ENCODE results near the gene MAST2.
"Not testable (repeated sequence)": the region's sequence is repeated elsewhere in the genome, so short reads cannot be mapped to it uniquely, and the experiment has no call there.

The MAST2 gene

DNA sequence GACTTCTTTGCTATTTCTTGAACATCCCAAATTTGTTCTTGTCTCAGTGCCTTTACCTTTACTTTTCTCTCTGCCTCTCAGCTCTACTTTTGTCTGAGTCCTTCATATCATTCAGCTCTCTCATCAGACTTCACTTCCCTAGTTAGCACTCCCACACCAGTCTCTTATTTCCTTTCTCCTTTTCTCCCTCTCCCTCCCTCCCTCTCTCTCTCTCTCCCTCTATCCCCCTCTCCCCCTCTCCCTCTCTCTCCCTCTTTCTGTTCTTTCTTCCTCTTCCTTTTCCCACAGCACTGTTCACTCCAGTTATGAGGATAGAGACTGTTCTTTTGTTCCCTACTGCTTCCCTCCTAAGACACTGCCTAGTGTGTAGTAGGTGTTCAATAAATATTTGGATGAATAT lies 154.9 kb downstream of the MAST2 start:
- FAIRE-seq (no peak), DNase-seq (ENCODE audit: insufficient read length) (no peak)
- TF ChIP-seq POLR2AphosphoS5 (IDR thresholded peaks at IDR 0.05; ENCODE audit: low read depth, low read length) = no peak
- TF ChIP-seq POLR2A (IDR thresholded peaks at IDR 0.05; ENCODE audit: low read depth, low read length) = no peak
- TF ChIP-seq TAF1 (IDR thresholded peaks at IDR 0.05; ENCODE audit: borderline replicate concordance, low read depth, low read length) = no peak

DNA sequence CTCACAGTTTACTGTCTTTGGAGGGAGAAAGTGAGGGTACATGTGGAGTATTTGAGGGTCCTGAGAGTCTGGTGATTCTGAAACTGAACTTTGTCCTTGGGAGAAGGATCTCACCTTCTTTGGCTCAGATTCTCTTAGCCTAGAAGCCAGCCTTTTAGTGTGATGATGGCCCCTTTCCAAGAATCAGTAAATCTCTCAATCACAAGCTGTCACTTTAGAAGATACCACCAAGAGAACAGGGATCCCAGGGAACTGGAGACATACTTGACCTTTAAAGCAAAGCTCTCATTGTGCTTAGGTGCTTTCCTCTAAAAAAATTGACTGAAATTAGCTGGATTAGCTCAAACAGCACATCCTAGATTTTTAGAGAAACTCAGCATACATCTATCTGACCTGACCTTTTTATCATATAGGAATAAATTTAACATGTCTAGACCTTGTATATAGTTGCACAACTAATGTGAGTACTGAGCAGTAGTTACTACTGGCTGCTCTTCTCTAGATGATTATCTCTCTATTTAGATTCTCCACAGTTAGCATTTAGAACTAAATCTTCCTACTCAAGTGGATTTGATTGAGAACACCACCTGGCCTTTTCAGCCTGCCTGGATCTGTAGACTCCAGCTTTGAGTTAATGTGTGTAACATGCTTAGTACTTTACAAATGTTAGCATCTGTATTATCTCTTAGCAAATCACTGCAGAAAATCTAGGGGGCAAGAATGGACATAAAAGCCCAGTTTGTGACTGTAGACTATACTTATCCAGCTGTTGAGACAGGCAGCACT lies 157.7 kb downstream of the MAST2 start:
- TF ChIP-seq POLR2A (IDR thresholded peaks at IDR 0.05; ENCODE audit: low read depth, low read length) (no peak), POLR2AphosphoS5 (IDR thresholded peaks at IDR 0.05; ENCODE audit: low read depth, low read length) (no peak), TAF1 (IDR thresholded peaks at IDR 0.05; ENCODE audit: borderline replicate concordance, low read depth, low read length) (no peak)
- FAIRE-seq (no peak), DNase-seq (ENCODE audit: insufficient read length) (no peak)

GRCh38 chr1:45961936-45962335 lies 158.5 kb downstream of the MAST2 start:
- DNase-seq (ENCODE audit: insufficient read length); FAIRE-seq: not testable (repeated sequence)

GRCh38 chr1:45968941-45969666 lies 165.7 kb downstream of the MAST2 start:
- DNase-seq (ENCODE audit: insufficient read length) = no peak
- FAIRE-seq = no peak
- no peak for TF ChIP-seq TAF1 (IDR thresholded peaks at IDR 0.05; ENCODE audit: borderline replicate concordance, low read depth, low read length)

GRCh38 chr1:45969866-45970265 lies 166.5 kb downstream of the MAST2 start:
- DNase-seq (ENCODE audit: insufficient read length) (no peak), FAIRE-seq (no peak)
- TF ChIP-seq POLR2AphosphoS5 (IDR thresholded peaks at IDR 0.05; ENCODE audit: low read depth, low read length) (no peak), TAF1 (IDR thresholded peaks at IDR 0.05; ENCODE audit: borderline replicate concordance, low read depth, low read length) (no peak), POLR2A (IDR thresholded peaks at IDR 0.05; ENCODE audit: low read depth, low read length) (no peak)

- DNase-seq (ENCODE audit: insufficient read length) = no peak
- FAIRE-seq = no peak
These were observed 167.9 kb downstream of the MAST2 start for GRCh38 chr1:45971335-45971734.

DNA sequence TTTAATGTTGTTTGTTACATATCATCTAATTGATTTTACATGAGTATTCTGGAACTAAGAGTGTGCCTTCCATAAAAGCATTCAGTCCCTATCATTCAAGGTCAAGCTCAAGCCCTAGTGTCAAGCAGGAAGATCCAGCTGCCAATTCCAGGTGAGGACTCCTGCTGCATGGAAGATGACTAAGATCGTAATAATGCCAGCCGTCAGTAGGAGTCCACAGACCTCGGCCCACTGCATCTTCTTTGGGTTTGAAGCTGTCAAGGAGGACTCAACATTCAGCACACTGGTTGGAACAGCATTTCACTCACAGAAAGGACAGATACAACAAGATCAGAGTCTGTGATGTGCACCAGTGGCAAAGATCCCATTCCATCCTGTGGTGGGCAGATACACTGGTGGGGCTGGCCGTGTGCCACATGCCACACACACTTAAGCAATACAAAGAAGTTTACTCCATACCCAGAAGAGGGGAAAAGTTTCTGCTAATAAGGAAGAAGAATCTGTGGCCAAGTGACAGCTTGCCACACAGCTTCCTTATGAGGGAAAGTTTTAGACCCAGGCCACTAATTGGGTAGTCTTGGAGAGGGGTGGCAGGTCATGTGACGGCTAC lies 168.6 kb downstream of the MAST2 start:
- no peak for DNase-seq (ENCODE audit: insufficient read length)
- no peak for FAIRE-seq
- TF ChIP-seq POLR2A (IDR thresholded peaks at IDR 0.05; ENCODE audit: low read depth, low read length) (no peak), POLR2AphosphoS5 (IDR thresholded peaks at IDR 0.05; ENCODE audit: low read depth, low read length) (no peak), TAF1 (IDR thresholded peaks at IDR 0.05; ENCODE audit: borderline replicate concordance, low read depth, low read length) (no peak)

More at GRCh38 chr1:45971335-45971734, 167.9 kb downstream of the MAST2 start:
- no peak for TF ChIP-seq TAF1 (IDR thresholded peaks at IDR 0.05; ENCODE audit: borderline replicate concordance, low read depth, low read length)
- no peak for TF ChIP-seq POLR2A (IDR thresholded peaks at IDR 0.05; ENCODE audit: low read depth, low read length)
- TF ChIP-seq POLR2AphosphoS5 (IDR thresholded peaks at IDR 0.05; ENCODE audit: low read depth, low read length) = no peak

DNA sequence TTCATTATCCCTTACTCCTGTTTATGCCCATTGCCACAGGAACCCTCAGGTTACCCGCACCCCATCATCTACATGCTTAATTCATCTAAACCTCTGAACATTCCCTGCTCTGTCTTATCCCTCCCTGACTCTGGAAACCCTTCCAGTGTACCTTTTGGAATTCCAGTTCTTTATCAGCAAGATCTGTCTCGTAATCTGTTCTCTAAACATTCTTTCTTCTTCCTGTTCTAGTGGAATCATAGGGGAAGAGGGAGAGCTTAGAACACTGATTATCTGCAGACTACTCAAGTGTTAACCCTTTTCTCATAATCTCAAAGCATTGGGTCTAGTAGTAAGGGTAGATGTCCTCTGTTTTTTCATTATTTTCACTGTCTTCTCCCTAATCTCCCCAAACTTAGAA lies 169.2 kb downstream of the MAST2 start:
- DNase-seq (ENCODE audit: insufficient read length) (no peak), FAIRE-seq (no peak)
- no peak for TF ChIP-seq POLR2A (IDR thresholded peaks at IDR 0.05; ENCODE audit: low read depth, low read length)
- no peak for TF ChIP-seq POLR2AphosphoS5 (IDR thresholded peaks at IDR 0.05; ENCODE audit: low read depth, low read length)
- no peak for TF ChIP-seq TAF1 (IDR thresholded peaks at IDR 0.05; ENCODE audit: borderline replicate concordance, low read depth, low read length)

DNA sequence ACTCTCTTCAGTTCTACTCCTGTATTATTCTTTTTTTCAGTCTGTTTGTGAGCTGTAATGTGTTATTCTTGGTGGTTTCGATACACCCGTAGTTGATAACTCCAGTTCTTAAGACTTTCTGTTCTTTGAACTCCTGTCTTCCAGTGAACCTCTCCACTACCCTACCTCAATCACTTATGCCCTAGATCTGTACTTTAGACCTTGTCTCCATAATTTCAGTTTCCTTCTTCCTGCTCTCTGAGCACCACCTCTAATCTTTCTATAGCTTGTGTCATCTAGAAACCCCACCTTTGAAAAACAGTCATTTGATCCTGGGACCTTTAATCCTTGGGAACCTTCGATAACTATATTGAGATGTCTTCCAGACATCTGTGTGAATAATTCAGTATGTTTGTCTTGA lies 169.7 kb downstream of the MAST2 start:
- FAIRE-seq = no peak

DNA sequence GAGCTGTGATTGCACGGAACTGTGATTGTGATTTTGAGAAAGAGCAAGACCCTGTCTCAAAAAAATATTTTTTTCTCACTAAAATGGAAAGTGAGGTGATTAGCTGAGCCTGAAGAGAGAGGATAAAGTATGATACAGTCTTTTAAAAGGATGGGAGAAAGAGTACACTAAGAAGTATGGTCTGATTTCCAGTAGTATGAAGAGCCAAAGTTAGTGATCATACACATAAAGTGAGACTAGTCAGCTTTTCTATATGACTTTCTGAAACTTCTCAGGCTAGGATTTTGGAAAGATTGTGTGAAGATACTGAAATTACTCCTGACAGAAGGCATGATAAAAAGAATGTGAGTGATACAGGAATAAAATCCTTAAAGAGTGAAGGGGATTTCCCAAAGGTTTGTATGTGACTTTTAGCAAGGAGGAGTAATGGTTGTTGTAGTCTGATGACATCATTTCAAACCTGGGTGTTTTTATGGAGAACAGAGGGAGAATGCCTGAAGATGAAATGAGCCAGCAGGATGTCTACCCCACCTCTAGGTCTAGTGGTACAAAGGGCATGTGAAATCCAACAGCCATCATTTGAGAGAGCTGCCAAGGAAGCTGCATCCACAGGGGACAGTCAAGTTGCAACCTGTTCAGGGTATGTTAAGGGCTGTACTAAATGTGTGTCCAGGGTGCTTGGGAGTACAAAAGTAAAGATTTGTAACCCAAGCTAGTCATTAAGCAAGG lies 171.3 kb downstream of the MAST2 start:
- FAIRE-seq (no peak), DNase-seq (ENCODE audit: insufficient read length) (no peak)
- TF ChIP-seq TAF1 (IDR thresholded peaks at IDR 0.05; ENCODE audit: borderline replicate concordance, low read depth, low read length) (no peak), POLR2AphosphoS5 (IDR thresholded peaks at IDR 0.05; ENCODE audit: low read depth, low read length) (no peak), POLR2A (IDR thresholded peaks at IDR 0.05; ENCODE audit: low read depth, low read length) (no peak)

More for the DNA sequence above, 169.7 kb downstream of the MAST2 start:
- TF ChIP-seq POLR2AphosphoS5 (IDR thresholded peaks at IDR 0.05; ENCODE audit: low read depth, low read length) (no peak), TAF1 (IDR thresholded peaks at IDR 0.05; ENCODE audit: borderline replicate concordance, low read depth, low read length) (no peak)
- no peak for DNase-seq (ENCODE audit: insufficient read length)

DNA sequence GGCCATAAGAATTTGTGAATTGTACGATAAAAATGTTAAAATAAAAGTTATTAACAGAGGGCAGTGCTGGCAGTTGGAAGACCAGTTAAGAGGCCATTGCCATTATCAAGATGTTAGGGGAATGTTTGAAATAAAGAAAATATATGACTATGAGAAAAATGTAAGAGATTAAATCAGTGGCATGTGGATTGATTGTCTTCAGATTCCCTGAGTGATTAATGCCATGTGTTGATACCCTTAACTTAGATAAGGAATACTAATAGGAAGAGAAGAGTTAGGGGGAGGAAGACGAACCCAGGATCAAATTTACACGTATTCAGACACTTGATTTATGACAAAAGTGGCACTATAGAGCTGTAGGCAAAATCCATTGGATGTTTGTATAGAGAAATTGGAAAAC lies 173.2 kb downstream of the MAST2 start:
- no peak for FAIRE-seq
- DNase-seq (ENCODE audit: insufficient read length) = no peak
- TF ChIP-seq TAF1 (IDR thresholded peaks at IDR 0.05; ENCODE audit: borderline replicate concordance, low read depth, low read length) (no peak), POLR2A (IDR thresholded peaks at IDR 0.05; ENCODE audit: low read depth, low read length) (no peak), POLR2AphosphoS5 (IDR thresholded peaks at IDR 0.05; ENCODE audit: low read depth, low read length) (no peak)
